HEK293 (cell line): Measurements from ENCODE around the gene OR52E6.

Experiments used
- CTCF ChIA-PET: fragments of 350-600 bp; formaldehyde crosslinking; extraction: SDS; loops from one replicate; lab custom pipeline; 2021; ENCODE audit warnings: antibody characterized with exemption; lab: Yijun Ruan, JAX
- POLR2A ChIA-PET: fragments of 300-600 bp; formaldehyde crosslinking; extraction: SDS; loops from one replicate; lab custom pipeline; 2020; ENCODE audit warnings: antibody characterized with exemption, inconsistent platforms; lab: Yijun Ruan, JAX
- H3K27ac ChIP-seq: fragments of 200-500 bp; sonication (Bioruptor generic); 2 replicates; pipeline ENCODE4 v1.5.1; 2014; ENCODE audit warnings: low read depth, low read length, control low read depth, inconsistent platforms; ENCODE audit errors: extremely low read depth
- H3K36me3 ChIP-seq, 2 experiments: fragments of 200-500 bp in 1 of 2; sonication (Bioruptor generic) in 1 of 2; 1 replicate in 1 of 2; 2 replicates in 1 of 2; pipeline ENCODE4 v1.5.1; 2014 to 2017; ENCODE audit warnings: inconsistent platforms in 2 of 2, low read length in 2 of 2; ENCODE audit not compliant: control insufficient read depth in 2 of 2, insufficient read depth in 1 of 2
- H3K4me1 ChIP-seq: fragments of 200-500 bp; sonication (Bioruptor generic); 2 replicates; pipeline ENCODE4 v1.5.1; 2014; ENCODE audit warnings: mild to moderate bottlenecking, low read length, inconsistent platforms; ENCODE audit not compliant: control insufficient read depth, insufficient read depth
- H3K4me3 ChIP-seq: 2 replicates; pipeline ENCODE4 v1.5.1; 2011; ENCODE audit warnings: low read depth, mild to moderate bottlenecking, control low read depth, low read length, moderate library complexity
- H3K9me3 ChIP-seq: fragments of 200-500 bp; sonication (Bioruptor generic); 2 replicates; pipeline ENCODE4 v1.5.1; 2014; ENCODE audit warnings: low read depth, low read length, inconsistent platforms; ENCODE audit not compliant: control insufficient read depth, insufficient read depth
- ATF2 ChIP-seq: fragments of 450-650 bp; formaldehyde crosslinking; IDR thresholded peaks from 2 replicates; pipeline ENCODE4 v1.5.1; 2016; ENCODE audit warnings: missing biosample characterization, missing genetic modification characterization, low read depth
- GLI2 ChIP-seq: fragments of 450-650 bp; formaldehyde crosslinking; IDR thresholded peaks from 2 replicates; pipeline ENCODE4; 2017; ENCODE audit warnings: missing biosample characterization, missing genetic modification characterization, low read depth, borderline replicate concordance
- GLIS2 ChIP-seq: fragments of 450-650 bp; formaldehyde crosslinking; IDR thresholded peaks from 2 replicates; pipeline ENCODE4 v1.5.1; 2016; ENCODE audit warnings: missing biosample characterization, missing genetic modification characterization
- HIC1 ChIP-seq: fragments of 450-650 bp; formaldehyde crosslinking; IDR thresholded peaks from 2 replicates; pipeline ENCODE4 v1.5.1; 2016; ENCODE audit warnings: missing biosample characterization, missing genetic modification characterization
- KLF7 ChIP-seq: fragments of 450-650 bp; formaldehyde crosslinking; IDR thresholded peaks from 2 replicates; pipeline ENCODE4 v1.5.1; 2016; ENCODE audit warnings: missing biosample characterization, missing genetic modification characterization, borderline replicate concordance
- MEIS1 ChIP-seq: sonication (generic); formaldehyde crosslinking; IDR thresholded peaks from 2 replicates; pipeline ENCODE4 v1.8.1; 2022; ENCODE audit warnings: missing genetic modification reagents, mild to moderate bottlenecking, borderline replicate concordance
- MYNN ChIP-seq: fragments of 450-650 bp; formaldehyde crosslinking; IDR thresholded peaks from 2 replicates; pipeline ENCODE4 v1.5.1; 2016; ENCODE audit warnings: missing biosample characterization, missing genetic modification characterization, borderline replicate concordance
- RBAK ChIP-seq: fragments of 450-650 bp; formaldehyde crosslinking; IDR thresholded peaks from 2 replicates; pipeline ENCODE4 v1.5.1; 2016; ENCODE audit warnings: missing biosample characterization, missing genetic modification characterization
- SP2 ChIP-seq: fragments of 450-650 bp; formaldehyde crosslinking; IDR thresholded peaks from 2 replicates; pipeline ENCODE4 v1.5.1; 2016; ENCODE audit warnings: missing biosample characterization, missing genetic modification characterization
- SP7 ChIP-seq: fragments of 450-650 bp; formaldehyde crosslinking; IDR thresholded peaks from 2 replicates; pipeline ENCODE4 v1.5.1; 2016; ENCODE audit warnings: missing biosample characterization, missing genetic modification characterization
- ZFHX2 ChIP-seq: fragments of 450-650 bp; formaldehyde crosslinking; conservative IDR thresholded peaks from 2 replicates; pipeline ENCODE4 v1.5.1; 2016; ENCODE audit warnings: missing biosample characterization, missing genetic modification characterization
- ZNF10 ChIP-seq: fragments of 450-650 bp; formaldehyde crosslinking; IDR thresholded peaks from 2 replicates; pipeline ENCODE4 v1.5.1; 2017; ENCODE audit warnings: missing biosample characterization, missing genetic modification characterization
- ZNF138 ChIP-seq: fragments of 450-650 bp; formaldehyde crosslinking; IDR thresholded peaks from 2 replicates; pipeline ENCODE4 v1.5.1; 2016; ENCODE audit warnings: missing biosample characterization, missing genetic modification characterization, borderline replicate concordance
- ZNF155 ChIP-seq: fragments of 450-650 bp; formaldehyde crosslinking; IDR thresholded peaks from 2 replicates; pipeline ENCODE4 v1.5.1; 2016; ENCODE audit warnings: missing biosample characterization, missing genetic modification characterization
- ZNF292 ChIP-seq: fragments of 450-650 bp; formaldehyde crosslinking; IDR thresholded peaks from 2 replicates; pipeline ENCODE4 v1.5.1; 2016; ENCODE audit warnings: low read depth, missing biosample characterization, missing genetic modification characterization, borderline replicate concordance
- ZNF404 ChIP-seq: fragments of 450-650 bp; formaldehyde crosslinking; IDR thresholded peaks from 2 replicates; pipeline ENCODE4 v1.5.1; 2017; ENCODE audit warnings: missing biosample characterization, missing genetic modification characterization
- ZNF747 ChIP-seq: fragments of 450-650 bp; formaldehyde crosslinking; IDR thresholded peaks from 2 replicates; pipeline ENCODE4 v1.5.1; 2016; ENCODE audit warnings: missing biosample characterization, missing genetic modification characterization
- ZNF785 ChIP-seq: fragments of 450-650 bp; formaldehyde crosslinking; IDR thresholded peaks from 2 replicates; pipeline ENCODE4 v1.5.1; 2016; ENCODE audit warnings: missing biosample characterization, missing genetic modification characterization
- ZNF843 ChIP-seq: fragments of 450-650 bp; formaldehyde crosslinking; IDR thresholded peaks from 2 replicates; pipeline ENCODE4 v1.5.1; 2016; ENCODE audit warnings: missing biosample characterization, missing genetic modification characterization
- ZSCAN30 ChIP-seq: fragments of 450-650 bp; IDR thresholded peaks from 2 replicates; pipeline ENCODE4 v1.5.1; 2018; ENCODE audit warnings: missing biosample characterization, mild to moderate bottlenecking, missing genetic modification characterization, moderate library complexity
- ZXDB ChIP-seq: fragments of 450-650 bp; formaldehyde crosslinking; IDR thresholded peaks from 2 replicates; pipeline ENCODE4 v1.5.1; 2016; ENCODE audit warnings: missing biosample characterization, missing genetic modification characterization
- TF ChIP-seq, protein P1 (sequence below): fragments of 450-650 bp; formaldehyde crosslinking; IDR thresholded peaks from 2 replicates; pipeline ENCODE4 v1.5.1; 2016; ENCODE audit warnings: missing biosample characterization, missing genetic modification characterization
- TF ChIP-seq, protein P2 (sequence below): fragments of 450-650 bp; formaldehyde crosslinking; IDR thresholded peaks from 2 replicates; pipeline ENCODE4 v1.5.1; 2017; ENCODE audit warnings: missing biosample characterization, missing genetic modification characterization
- TF ChIP-seq, protein P3 (sequence below): fragments of 450-650 bp; formaldehyde crosslinking; optimal IDR thresholded peaks from 2 replicates; pipeline ENCODE3; 2016; ENCODE audit warnings: missing biosample characterization, mild to moderate bottlenecking, missing genetic modification characterization

Gene OR52E6

GRCh38 chr11:5815534-5815933 is 26.2 kb downstream of the OR52E6 start:
- Histone ChIP-seq H3K4me1 (no peaks in the 10 kb centered on the region), H3K27ac (no peak overlapping the region), H3K36me3 (no peaks in the 10 kb centered on the region), H3K4me3 (no peak overlapping the region), H3K9me3 (no peaks in the 10 kb centered on the region)
- POLR2A ChIA-PET: no interaction called here
- TF ChIP-seq SP7 (no peak), ATF2 (tag by site-specific recombination) (no peak), SP2 (tag by site-specific recombination) (no peak), MYNN (tag by site-specific recombination) (no peak), ZFHX2 (tag by site-specific recombination) (no peak), RBAK (tag by site-specific recombination) (no peak), MEIS1 (CRISPR knock-in tag) (no peak), ZXDB (tag by site-specific recombination) (no peak), ZNF404 (tag by site-specific recombination) (no peak), ZNF155 (tag by site-specific recombination) (no peak), HIC1 (tag by site-specific recombination) (no peak), ZNF138 (tag by site-specific recombination) (no peak), ZNF843 (no peak)
- CTCF ChIA-PET: no interaction called here

DNA sequence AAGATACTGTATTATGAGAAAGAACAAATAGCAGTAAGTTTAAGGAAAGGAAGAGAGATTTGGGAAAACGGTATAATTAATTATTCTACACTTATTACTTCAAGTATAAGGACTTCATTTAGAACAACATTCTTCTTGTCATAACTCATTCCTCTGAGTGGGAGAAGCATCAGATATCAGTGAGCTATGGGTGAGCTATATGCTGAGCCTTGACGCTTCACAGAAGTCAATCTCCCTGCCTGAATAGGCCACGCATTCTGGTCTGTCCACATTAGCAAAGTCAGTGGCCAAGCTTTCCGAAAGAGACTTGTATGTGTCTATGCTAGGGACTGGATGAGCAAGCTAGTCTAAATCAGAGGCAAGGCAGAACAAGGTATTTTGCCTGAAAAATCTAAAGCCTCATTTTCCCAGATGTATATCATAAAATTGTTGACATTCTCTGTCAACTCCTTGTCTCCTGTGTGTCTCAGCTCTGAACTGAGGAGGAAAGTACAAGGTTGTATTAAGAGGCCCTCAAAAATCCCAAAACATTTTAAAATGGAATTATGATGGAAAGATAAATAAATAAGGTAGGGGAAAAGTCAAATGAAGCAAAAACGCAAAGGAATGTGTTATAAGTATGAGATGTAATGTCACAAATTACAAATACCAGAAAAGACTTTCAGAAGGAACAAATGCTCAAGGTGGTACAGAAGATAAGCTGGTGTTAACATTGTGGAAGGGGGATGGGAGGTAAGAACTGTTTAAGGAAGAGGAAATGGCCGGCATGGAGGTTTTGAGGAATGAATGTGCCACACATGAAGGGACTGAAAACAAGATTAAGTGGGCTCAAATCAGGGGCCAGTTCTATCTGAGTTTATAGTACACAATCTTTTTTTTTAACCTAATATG is 31.5 kb downstream of the OR52E6 start:
- Histone ChIP-seq H3K36me3 (no peaks in the 10 kb centered on the region), H3K4me3 (no peak overlapping the region), H3K27ac (no peak overlapping the region), H3K9me3 (no peaks in the 10 kb centered on the region), H3K4me1 (no peaks in the 10 kb centered on the region)
- ChIA-PET CTCF (interaction anchor here (0.6 to 1.2 kb wide), 9 partner anchors 10 to 1299 kb away, joined by 3 to 12 read pairs (median 3); no protein-coding TSS in a partner anchor), POLR2A (no interaction called here)
- TF ChIP-seq ZNF785 (tag by site-specific recombination): no peak
- TF ChIP-seq GLIS2 (tag by site-specific recombination): no peak
- TF ChIP-seq KLF7 (tag by site-specific recombination): no peak
- TF ChIP-seq, protein P1, sequence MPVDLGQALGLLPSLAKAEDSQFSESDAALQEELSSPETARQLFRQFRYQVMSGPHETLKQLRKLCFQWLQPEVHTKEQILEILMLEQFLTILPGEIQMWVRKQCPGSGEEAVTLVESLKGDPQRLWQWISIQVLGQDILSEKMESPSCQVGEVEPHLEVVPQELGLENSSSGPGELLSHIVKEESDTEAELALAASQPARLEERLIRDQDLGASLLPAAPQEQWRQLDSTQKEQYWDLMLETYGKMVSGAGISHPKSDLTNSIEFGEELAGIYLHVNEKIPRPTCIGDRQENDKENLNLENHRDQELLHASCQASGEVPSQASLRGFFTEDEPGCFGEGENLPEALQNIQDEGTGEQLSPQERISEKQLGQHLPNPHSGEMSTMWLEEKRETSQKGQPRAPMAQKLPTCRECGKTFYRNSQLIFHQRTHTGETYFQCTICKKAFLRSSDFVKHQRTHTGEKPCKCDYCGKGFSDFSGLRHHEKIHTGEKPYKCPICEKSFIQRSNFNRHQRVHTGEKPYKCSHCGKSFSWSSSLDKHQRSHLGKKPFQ (tag by site-specific recombination): no peak
- TF ChIP-seq ZNF10 (tag by site-specific recombination): no peak
- no peak for TF ChIP-seq ZNF747
- TF ChIP-seq ZNF292 (tag by site-specific recombination): no peak
- TF ChIP-seq, protein P2, sequence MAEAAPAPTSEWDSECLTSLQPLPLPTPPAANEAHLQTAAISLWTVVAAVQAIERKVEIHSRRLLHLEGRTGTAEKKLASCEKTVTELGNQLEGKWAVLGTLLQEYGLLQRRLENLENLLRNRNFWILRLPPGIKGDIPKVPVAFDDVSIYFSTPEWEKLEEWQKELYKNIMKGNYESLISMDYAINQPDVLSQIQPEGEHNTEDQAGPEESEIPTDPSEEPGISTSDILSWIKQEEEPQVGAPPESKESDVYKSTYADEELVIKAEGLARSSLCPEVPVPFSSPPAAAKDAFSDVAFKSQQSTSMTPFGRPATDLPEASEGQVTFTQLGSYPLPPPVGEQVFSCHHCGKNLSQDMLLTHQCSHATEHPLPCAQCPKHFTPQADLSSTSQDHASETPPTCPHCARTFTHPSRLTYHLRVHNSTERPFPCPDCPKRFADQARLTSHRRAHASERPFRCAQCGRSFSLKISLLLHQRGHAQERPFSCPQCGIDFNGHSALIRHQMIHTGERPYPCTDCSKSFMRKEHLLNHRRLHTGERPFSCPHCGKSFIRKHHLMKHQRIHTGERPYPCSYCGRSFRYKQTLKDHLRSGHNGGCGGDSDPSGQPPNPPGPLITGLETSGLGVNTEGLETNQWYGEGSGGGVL (tag by site-specific recombination): no peak
- no peak for TF ChIP-seq GLI2 (tag by site-specific recombination)
- TF ChIP-seq ZSCAN30 (tag by site-specific recombination): no peak
- TF ChIP-seq, protein P3, sequence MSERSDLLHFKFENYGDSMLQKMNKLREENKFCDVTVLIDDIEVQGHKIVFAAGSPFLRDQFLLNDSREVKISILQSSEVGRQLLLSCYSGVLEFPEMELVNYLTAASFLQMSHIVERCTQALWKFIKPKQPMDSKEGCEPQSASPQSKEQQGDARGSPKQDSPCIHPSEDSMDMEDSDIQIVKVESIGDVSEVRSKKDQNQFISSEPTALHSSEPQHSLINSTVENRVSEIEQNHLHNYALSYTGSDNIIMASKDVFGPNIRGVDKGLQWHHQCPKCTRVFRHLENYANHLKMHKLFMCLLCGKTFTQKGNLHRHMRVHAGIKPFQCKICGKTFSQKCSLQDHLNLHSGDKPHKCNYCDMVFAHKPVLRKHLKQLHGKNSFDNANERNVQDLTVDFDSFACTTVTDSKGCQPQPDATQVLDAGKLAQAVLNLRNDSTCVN: no peak
